Renal cortex interstitium (tissue), 11 donors: Measurements from ENCODE around the gene MEGF11. TPM values are rescaled to one million over a fixed set of nuclear protein-coding genes. Genes with fewer than 3 reads are reported as not detected.
A peak's percentile ranks its signal among the peaks of the same experiment; 100 is the strongest.
"Not testable (repeated sequence)": the region's sequence is repeated elsewhere in the genome, so short reads cannot be mapped to it uniquely, and the experiment has no call there.

ENCODE experiments used
- DNase-seq, 11 donors: peaks; one replicate each; pipeline ENCODE4 v3.0.0-alpha.2; 2013; ENCODE audit warnings: low read depth in 9 of 11, low spot score in 4 of 11; ENCODE audit errors: extremely low read depth in 1 of 11
- polyA plus RNA-seq, 3 donors: library from polyadenylated mRNA; unstranded; fragments of 120-200 nt; gene quantifications; one replicate each; pipeline ENCODE4 v1.2.1, GENCODE V29; 2013; ENCODE audit not compliant: insufficient read length in 3 of 3

MEGF11 gene
- polyA plus RNA-seq, 3 donors = 1.6 to 3.3 (median 2.3) TPM

GRCh38 chr15:65881766-65882434 is 371.6 kb downstream of the MEGF11 start:
- no peak for DNase-seq

- no peak for DNase-seq
These were observed 375.8 kb downstream of the MEGF11 start for GRCh38 chr15:65877749-65878148.

GRCh38 chr15:65875458-65875857 is 378.1 kb downstream of the MEGF11 start:
- DNase-seq = no peak

GRCh38 chr15:65873256-65873655 is 380.3 kb downstream of the MEGF11 start:
- DNase-seq = no peak

- DNase-seq = not testable (repeated sequence)
These were observed 381.0 kb downstream of the MEGF11 start for GRCh38 chr15:65872596-65872995.

GRCh38 chr15:65871886-65872285 is 381.7 kb downstream of the MEGF11 start:
- not testable (repeated sequence) for DNase-seq

- DNase-seq = peak in 1 of 11 donors; percentile 7
These were observed 382.5 kb downstream of the MEGF11 start for GRCh38 chr15:65870889-65871533.

- DNase-seq = peak in 2 of 11 donors; percentile 38 to 39
These were observed 383.3 kb downstream of the MEGF11 start for GRCh38 chr15:65869954-65870871.

GRCh38 chr15:65869126-65869953 is 384.2 kb downstream of the MEGF11 start, which contains the start of gene RAB11A:
Gene RAB11A, plus strand, starts transcription at chr15:65869491. Its CDS starts 95 bp downstream, at chr15:65869586.
- peak; percentile 90 to 96 (median 94) for DNase-seq

GRCh38 chr15:65868546-65869125 is 384.9 kb downstream of the MEGF11 start:
- no peak for DNase-seq

- not testable (repeated sequence) for DNase-seq
These were observed 385.6 kb downstream of the MEGF11 start for GRCh38 chr15:65867933-65868332.

- DNase-seq = no peak
These were observed 386.3 kb downstream of the MEGF11 start for GRCh38 chr15:65867244-65867643.

- no peak for DNase-seq
These were observed 390.4 kb downstream of the MEGF11 start for GRCh38 chr15:65863106-65863505.

GRCh38 chr15:65862682-65863081 is 390.9 kb downstream of the MEGF11 start:
- DNase-seq = no peak

GRCh38 chr15:65857718-65858402 is 395.7 kb downstream of the MEGF11 start:
- DNase-seq = no peak

GRCh38 chr15:65856821-65857455 is 396.6 kb downstream of the MEGF11 start:
- DNase-seq = no peak

- no peak for DNase-seq
These were observed 401.6 kb downstream of the MEGF11 start for GRCh38 chr15:65851981-65852380.
